NCI-H2196 (cell line): ENCODE measurements around the gene SF3B6.
"Not testable (repeated sequence)": the region's sequence is repeated elsewhere in the genome, so short reads cannot be mapped to it uniquely, and the experiment has no call there.

Experiments used
- DNase-seq: peaks from one replicate; lab custom pipeline; 2025; ENCODE audit not compliant: unreplicated experiment; lab: John Stamatoyannopoulos, UW

SF3B6 gene

DNA sequence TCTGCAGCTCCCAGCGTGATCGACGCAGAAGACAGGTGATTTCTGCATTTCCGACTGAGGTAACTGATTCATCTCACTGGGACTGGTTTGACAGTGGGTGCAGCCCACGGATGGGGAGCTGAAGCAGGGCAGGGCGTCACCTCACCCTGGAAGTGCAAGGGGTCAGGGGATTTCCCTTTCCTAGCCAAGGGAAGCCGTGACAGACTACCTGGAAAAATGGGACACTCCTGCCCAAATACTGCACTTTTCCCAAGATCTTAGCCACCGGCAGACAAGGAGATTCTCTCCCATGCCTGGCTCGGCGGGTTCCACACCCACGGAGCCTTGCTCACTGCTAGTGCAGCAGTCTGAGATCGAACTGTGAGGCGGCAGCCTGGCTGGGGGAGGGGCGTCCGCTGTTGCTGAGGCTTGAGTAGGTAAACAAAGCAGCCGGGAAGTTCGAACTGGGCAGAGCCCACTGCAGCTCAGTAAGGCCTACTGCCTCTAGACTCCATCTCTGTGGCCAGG lies 19.1 kb upstream of the SF3B6 start:
- not testable (repeated sequence) for DNase-seq

DNA sequence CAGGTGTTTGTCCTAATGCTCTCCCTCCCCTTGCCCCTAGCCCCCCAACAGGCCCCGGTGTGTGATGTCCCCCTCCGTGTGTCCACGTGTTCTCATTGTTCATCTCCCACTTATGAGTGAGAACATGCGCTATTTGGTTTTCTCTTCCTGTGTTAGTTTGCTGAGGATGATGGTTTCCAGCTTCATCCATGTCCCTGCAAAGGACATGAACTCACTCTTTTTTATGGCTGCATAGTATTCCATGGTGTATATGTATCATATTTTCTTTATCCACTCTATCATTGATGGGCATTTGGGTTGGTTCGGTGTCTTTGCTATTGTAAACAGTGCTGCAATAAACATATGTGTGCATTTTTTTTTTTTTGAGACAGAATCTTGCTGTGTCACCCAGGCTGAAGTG lies 17.1 kb upstream of the SF3B6 start:
- not testable (repeated sequence) for DNase-seq

DNA sequence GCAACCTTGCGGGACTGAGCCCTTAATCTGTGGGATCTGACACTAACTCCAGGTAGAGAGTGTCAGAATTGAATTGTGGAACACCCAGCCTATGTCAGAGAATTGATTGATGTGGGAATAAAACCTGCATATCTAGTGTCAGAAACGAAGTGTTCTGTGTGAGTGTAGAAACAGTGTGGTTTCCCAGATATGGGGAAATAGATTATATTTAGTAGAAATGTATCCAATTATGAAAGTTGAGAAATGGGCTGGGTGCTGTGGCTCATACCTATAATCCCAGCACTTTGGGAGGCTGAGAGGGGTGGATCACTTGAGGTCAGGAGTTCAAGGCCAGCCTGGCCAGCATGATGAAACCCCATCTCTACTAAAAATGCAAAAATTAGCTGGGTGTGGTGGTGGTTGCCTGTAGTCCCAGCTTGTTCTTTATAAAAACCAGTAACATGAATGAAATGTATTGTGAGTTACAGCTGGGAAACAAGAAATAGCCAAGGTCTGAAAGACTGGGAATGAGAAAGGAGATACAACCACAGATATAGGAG lies 12.8 kb upstream of the SF3B6 start:
- DNase-seq: no peak

DNA sequence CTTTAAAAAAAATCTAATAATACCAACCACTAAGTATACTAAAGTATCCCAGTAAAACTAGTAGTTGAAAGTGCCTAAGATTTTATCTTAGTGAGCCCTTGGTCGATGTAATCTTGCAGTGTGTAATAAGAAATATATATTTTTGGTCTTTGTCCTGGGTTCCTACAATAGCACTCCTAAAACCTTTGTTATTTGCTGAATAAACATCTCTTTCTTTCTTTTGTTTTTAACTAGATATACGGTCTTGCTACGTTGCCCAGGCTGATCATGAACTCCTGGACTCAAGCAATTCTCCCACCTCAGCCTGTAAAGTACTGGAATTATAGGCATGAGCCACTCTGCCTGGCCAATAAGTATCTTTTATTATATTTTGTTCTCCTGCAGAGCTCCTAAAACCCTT lies 10.9 kb upstream of the SF3B6 start:
- no peak for DNase-seq

DNA sequence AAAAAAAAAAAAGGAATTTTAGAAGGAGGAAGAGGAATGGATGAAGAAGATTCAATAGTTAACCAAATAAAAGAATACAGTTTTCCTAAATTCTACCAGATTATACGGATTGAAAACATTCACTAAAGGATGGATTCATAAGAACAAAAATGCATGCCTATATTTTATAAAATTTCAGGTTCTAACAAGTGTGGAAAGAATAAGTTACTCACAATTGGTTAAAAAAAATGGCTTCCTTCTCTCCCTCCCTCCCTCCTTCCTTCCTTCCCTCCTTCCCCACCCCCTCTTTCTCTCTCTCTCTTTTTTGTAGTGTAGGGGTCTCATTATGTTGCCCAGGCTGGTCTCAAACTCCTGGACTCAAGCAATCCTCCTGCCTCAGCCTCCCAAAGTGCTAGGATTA lies 10.1 kb upstream of the SF3B6 start:
- DNase-seq: no peak

DNA sequence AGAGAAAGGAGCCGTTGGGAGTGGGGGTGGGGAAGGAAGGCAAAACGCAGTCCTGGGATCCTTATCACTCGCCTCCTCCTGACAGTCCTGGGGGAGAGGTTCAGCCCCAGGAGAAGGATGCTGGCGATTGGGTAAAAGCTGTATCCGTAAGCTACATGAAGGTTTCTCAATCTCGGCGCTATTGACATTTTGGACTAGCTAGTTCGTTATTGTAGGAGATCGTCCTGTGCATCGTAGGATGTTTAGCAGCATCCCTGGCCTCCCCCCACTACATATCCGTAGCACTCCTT lies 9.0 kb upstream of the SF3B6 start:
- no peak for DNase-seq

DNA sequence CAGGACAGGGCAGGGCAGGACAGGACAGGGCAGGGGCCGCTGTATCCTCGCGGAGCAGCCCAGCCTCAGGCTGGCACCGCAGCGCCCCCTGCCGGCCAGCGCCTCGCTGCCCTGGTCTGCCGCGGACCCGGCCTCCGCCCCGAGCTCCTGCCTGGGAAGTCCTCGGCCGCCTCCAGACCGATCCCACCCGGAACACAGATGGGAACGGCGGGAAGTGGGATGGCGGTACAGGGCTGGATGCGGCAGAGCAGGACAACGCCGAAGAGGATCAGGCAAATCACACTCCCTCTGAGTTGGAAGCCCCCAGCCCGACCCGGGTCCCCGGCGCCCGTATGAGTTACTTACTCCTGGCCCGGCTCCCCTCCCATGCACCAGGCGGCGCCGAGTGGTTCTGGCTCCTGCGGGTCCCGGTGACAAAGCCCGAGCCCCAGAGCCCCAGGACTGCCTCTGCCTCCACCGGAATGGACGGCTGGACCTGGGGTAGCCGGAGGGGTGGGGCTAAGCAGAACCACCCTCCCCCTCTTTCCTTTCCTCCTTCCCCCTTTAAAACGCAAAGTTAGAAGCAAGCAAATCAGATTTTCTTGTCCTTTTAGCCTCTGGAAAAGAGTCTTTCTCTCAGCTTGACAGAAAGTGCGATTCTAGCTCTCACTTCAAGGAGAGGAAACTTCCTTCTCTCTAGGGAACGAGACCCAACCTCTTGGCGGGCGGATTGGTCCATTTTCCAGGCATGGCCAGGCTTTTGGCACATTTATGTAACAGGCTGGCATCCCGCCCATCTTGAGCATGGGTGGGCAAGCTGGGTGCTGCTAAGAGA lies 8.5 kb upstream of the SF3B6 start, which contains the start of gene TP53I3:
Gene TP53I3 (minus strand): TSS at position 449 of the 814 bp plus-strand sequence. CDS start 508 bp downstream, outside the sequence.
- DNase-seq: peak; percentile 86

DNA sequence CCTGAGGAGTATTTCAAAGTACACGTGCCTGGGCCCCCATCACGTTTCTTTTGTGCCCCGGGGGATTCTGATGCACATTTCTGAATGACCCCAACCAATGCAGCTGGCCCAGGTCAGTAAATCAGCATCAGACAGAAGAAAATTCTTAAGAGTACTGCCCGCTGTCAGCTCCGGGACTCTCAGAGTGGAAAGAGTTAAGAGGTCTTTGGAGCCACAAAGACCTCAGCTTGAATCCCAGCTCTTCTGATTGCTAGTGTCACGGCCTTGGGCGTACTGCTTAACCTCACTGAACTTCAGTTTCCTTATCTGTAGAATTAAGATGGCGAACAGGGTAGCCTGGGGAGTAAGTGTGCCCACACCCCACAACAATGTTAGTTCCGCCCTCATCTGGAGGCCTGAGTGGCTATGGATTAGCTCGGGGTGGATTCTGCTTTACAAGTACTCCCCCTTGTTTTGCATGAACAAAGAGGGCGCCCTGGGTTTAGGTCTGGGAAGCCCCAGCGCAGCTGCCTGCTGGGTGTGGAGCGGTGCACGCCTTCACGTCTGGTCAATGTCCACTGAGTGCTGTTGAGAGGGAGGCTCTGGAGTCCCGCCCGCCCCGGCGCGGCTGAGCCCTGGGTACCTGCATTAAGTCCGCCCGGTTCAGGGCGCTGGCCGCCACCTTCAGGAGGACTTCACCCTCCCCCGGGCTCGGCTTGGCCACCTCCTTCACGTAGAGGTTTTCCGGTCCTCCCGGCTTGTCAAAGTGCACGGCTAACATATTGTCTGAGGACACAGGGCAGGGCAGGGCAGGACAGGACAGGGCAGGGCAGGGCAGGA lies 7.7 kb upstream of the SF3B6 start:
- DNase-seq: peak; percentile 62

DNA sequence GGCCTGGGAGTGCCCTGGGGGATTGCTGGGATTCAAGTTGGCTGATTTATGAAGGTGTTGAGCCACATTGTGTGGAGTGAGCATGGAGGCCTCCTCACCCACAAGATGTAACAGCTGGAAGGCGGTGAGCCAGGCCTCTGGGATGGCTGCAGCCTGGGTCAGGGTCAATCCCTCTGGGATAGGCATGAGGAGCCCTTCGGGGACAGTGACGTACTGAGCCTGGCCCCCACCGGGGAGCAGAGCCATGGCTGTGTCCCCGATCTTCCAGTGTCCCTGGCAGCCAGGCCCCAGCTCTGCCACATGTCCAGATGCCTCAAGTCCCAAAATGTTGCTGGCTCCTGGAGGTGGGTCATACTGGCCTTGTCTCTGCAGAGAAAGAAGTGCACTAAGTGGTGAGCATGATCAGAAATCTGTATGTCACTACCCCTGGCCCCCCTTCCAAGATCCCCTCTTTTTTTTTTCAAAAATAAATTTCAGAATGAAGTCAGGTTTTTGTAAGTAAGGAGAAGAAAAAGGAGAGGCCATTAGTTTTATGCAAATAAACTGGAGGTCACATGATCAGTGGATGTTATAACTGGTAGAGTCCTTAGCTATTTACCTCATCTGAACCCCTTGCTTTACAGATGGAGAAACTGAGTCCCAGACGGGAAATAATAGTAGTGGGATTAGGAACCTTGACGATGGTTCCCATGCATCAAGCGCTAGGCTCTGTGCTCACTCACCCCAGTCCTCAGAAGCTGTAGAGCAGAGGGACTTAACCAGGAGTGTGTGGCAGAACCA lies 6.9 kb upstream of the SF3B6 start:
- no peak for DNase-seq

DNA sequence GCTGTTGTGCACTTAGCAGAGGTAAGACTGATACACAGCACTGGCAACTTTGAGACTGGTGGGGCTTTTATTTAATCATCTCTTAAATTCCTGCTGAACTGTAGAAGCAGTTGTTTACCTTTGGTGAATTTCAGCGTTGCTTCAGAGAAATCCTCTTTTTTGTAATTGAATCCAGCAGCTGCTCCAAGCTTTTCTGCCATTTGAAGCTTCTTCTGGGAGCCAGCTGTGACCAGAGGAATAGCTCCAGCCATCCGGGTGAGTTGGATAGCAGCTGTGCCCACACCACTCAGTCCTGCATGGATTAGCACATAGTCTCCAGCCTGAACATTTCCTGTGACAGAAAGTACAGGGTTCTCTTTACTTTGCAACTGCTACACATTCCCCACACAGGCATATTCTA lies 4.6 kb upstream of the SF3B6 start:
- peak; percentile 64 for DNase-seq

DNA sequence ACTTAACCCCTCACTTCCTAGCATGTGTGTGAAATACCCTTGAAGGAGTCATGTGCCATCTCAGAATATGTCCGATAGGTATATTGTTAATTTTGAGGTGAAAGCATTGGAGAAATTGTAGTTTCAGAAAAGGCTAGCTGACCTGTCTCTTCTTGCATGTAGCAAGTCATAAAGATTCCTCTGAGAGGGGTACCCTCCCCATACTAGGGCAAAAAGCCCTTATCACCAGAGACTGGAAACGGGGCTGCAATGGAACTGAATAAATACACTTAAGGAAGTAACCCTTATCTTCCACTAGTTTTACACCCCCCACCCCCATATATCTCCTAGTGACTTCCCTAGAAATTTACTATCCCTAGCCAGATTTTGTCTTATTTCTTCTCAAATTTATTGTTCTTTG lies 1.8 kb upstream of the SF3B6 start:
- DNase-seq: no peak

DNA sequence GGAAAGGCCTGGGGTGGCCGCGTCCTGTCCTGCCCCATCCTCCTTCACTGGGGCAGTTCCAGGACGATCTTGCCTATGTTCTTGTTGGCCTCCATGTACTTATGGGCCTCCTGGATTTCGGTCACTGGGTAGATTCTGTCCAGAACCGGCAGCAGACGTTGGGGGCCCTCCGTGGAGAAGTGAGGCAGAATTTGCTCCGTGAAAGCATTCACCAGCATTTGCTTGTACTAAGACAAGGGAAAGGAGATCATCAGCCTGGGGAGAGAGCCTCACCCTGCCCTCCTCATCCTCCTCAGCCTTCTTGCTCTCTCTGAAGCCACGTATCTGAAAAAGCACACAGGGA lies 1.4 kb upstream of the SF3B6 start:
- no peak for DNase-seq

DNA sequence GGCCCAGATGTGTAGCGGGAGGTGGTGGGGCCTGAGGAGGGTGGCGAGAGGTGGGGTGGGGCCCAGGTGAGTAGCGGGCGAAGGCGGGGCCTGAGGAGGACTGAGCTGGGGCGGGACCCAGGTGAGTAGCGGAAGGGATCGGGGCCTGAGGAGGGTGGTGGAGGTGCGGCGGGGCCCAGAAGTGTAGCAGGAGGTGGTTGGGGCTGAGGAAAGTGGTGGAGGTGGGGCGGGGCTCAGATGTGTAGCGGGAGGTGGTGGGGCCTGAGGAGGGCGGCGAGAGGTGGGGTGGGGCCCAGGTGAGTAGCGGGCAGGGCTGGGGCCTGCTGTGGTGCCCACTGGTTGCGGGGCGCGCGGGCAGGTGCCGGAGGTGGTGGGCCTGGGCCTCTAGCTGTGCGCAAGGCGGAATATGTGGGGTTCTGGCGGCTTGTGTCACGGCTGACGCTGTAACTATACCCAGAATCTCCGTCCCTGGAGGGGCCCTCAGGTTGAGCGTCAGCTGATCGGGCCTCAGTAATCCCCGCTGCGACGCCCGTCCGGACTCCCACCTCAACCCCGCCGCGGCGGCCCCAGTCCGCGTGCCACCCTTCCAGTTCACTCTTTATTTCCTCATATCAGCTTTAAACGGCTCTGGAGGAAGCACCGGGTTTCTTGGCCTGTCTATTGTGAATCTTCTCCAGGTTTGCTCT lies 866 bp upstream of the SF3B6 start:
- no peak for DNase-seq

DNA sequence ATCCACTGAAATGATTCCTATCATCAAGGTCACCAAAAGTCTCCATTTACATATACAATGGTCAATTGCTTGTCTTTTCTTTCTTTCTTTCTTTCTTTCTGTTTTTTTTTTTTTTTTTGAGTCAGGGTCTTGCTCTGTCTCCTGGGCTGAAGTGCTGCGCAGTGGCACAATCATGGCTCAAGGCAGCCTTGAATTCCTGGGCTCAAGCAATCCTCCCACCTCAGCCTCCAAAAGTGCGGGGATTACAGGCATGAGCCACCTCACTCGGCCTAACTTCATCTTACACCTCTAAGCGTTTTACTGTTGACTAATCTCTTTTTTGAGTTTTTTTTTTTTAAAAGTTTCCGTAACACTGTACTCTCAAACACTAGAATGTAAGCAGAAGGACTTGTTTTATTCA lies 867 bp downstream of the SF3B6 start:
- no peak for DNase-seq

DNA sequence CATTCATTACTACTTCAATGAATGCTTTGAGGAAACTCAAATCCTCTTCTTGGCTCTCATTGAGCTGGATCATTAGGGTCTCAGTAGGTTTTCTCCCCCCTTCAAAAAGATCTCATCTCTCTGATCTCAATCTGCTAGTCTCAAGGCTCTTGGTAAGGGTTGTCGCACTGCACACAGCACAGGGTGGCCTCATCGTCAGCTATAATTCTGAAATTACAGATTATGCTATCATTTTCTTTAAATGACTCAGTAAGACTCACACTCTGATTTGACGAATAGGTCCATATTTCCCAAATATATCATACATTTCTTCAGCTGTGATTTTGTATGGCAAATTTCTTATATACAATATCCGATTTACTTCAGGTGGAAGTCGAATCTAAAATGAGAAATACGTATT lies 2.3 kb downstream of the SF3B6 start:
- DNase-seq: no peak

DNA sequence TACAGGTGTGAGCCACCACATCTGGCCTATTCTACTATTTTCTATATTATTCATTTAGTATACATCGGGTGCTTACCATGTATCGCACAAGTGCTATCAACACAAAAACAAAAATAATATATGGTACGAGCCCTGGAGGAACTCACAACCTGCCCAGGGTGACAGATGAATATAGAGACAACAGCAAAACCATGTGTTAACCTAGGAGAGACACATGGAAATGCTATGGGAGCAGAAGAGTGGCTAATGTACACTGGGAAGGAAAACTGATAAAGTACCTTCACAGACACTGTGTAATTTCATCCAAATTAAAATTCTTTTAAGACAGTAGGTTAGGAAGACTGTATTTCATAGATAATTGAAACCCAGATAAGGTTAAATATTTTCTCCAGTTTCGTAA lies 3.9 kb downstream of the SF3B6 start:
- no peak for DNase-seq

DNA sequence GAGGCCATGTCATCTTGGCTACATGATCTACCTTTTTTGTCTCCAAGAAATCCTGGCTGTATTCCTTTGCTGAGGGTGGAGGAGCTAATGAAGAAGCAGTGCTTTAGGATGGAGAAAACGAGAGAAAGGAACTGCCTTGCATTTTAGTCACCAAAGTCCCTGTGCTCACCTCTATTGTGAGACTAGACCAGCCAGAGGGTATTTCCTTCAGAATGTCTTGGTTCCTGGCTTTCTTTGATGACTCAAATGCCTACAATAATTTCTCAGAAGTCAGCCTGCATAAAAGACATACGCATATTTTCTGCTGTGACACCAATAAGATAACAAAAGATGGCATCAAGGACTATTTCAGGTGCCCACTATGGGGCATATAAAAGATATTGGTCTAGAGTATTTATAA lies 10.8 kb downstream of the SF3B6 start:
- no peak for DNase-seq

DNA sequence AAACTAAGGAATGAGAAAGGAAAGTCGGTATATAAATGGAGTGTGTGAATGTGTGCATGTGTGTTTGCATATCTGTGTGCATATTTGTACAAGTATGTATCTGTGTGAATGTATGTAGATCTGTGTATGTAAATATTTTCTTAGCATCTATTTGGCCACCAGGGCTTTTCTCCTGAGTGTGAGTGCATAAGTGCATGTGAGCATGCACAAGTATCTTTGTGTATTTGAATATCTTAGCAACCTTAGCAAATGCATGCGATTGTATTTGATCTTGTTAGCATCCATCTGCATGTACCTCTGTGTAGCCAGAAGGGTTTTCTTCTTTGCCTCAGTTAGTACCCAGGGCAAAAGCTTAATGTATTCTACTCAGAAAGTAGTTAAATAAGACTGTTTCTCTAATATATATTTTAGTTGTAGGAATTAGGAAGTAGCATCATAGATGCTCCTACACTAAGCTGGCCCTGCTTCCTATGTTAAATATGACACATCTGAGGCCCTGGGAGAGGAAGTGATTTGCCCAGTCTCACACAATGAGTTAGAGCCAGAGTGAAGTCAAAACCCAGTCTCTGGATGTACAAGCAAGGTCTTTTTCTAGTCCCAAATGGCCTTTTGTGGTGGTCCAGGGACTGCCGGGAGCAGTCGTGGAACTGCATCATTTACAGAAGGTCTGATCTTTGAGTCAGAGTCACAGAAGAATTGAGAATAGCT lies 17.4 kb downstream of the SF3B6 start:
- DNase-seq: no peak

DNA sequence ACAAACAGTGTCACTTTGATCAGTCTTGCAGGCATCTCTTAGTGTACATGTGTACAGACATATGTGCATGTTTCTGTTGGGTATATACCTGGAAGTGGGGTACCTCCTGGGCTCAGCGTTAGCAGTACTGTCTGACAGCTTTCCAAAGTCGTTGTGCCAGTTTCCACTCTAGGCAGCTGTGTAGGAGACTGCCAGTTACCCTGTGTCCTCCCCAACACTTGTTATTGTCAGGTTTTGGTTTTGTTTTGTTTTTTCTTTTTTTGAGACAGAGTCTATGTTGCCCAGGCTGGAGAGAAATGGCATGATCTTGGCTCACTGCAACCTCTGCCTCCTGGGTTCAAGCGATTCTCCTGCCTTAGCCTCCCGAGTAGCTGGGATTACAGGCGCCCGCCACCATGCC lies 20.4 kb downstream of the SF3B6 start:
- no peak for DNase-seq

DNA sequence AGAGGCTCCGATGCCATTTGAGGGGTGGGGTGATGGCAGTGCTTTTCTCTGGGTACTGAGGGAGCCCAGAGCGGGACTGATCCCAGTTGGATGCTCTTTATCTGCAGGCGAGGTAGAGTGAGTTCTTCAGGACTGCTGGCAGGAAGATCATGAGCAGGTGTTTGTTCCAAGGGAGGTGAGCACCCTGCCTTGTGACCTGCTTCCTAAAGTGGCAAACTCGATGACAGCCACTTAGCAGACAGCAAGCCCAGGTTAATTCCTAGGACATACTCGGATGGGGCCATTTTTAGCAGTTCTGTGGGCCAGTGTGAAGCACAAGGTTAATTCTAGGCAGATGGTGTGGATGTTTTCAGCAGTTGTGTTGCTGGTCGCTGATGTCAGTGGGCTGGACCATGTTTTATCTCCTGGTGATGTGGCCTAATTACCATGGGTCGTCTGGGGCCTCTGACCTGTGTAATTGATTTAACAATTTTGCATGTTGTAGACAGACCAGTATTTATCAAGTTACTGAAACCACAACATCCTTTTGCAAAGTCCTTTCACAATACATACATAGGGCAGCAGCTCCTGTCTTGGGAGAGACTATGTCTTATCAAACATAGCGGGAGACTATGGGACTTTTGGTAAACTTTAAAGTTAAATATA lies 21.6 kb downstream of the SF3B6 start:
- DNase-seq: no peak
